Right lobe of liver (tissue), 4 donors: ENCODE results near the gene TOP3A.

Experiments
- POLR2A ChIP-seq: fragments of 450-650 bp; IDR thresholded peaks from one replicate; pipeline ENCODE4 v1.6.1; 2017; ENCODE audit warnings: antibody characterized with exemption, mild to moderate bottlenecking
- TF ChIP-seq, protein P1 (sequence below), 4 donors: fragments of 200-600 bp in 3 of 4; fragments of 450-650 bp in 1 of 4; IDR thresholded peaks; one replicate each; pipeline versions ENCODE4 v1.5.1 to v1.8.0; 2016 to 2022; ENCODE audit warnings: antibody characterized with exemption in 4 of 4, mild to moderate bottlenecking in 2 of 4
- donor health status: DM: no; HTN: no; CAD: no.
- donor health status: DM: no; HTN: no; CAD: no.
- donor health status: DM: no; HTN: yes; CAD: no.

DNA sequence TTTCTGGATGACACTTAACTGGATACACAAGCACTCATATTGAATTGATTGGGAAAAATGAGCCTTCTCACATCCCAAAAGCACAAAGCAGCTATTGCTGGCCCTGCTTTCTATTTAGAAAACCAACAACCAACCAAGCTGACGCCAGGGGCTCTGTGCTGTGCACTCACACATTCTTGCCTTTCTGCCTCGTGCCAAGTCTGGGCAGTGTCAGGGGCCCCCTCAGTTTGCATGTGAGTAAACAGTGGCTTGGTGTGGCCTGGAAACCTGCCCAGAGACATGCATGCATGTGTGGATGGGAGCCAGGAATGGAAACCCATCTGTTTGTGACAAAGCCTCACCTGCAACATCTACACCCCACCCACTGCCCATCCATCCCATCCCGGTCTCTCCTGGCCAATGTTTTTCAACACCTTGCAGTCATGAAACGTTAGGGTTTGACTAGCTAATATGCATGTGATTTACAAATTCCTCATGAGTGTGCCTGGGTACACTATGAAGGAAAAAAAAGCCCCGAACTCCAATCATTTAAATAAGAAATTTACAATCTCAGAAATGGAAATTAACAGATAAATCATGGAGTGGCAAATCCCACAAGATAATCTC lies 33.9 kb downstream of the TOP3A start:
- TF ChIP-seq POLR2A, result no peak
- TF ChIP-seq, protein P1, sequence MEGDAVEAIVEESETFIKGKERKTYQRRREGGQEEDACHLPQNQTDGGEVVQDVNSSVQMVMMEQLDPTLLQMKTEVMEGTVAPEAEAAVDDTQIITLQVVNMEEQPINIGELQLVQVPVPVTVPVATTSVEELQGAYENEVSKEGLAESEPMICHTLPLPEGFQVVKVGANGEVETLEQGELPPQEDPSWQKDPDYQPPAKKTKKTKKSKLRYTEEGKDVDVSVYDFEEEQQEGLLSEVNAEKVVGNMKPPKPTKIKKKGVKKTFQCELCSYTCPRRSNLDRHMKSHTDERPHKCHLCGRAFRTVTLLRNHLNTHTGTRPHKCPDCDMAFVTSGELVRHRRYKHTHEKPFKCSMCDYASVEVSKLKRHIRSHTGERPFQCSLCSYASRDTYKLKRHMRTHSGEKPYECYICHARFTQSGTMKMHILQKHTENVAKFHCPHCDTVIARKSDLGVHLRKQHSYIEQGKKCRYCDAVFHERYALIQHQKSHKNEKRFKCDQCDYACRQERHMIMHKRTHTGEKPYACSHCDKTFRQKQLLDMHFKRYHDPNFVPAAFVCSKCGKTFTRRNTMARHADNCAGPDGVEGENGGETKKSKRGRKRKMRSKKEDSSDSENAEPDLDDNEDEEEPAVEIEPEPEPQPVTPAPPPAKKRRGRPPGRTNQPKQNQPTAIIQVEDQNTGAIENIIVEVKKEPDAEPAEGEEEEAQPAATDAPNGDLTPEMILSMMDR (IDR thresholded peaks at IDR 0.05), result no peak
